Tibial artery (tissue), 4 donors: ENCODE data around the gene CYP27A1.

Experiments used
- DNase-seq, 2 donors: peaks; one replicate each; pipeline ENCODE4 v3.0.0-alpha.2; 2019
- H3K27ac ChIP-seq, 2 donors: fragments of 200-600 bp; sonication (generic) in 1 of 2; 1 replicate in 1 of 2; 2 replicates in 1 of 2; pipeline ENCODE4 v1.5.1; 2018 to 2019; ENCODE audit warnings: mild to moderate bottlenecking in 1 of 2
- H3K27me3 ChIP-seq, 2 donors: fragments of 200-600 bp; sonication (generic) in 1 of 2; one replicate each; pipeline versions ENCODE4 v1.5.1 to v1.6.0; 2016 to 2019
- H3K36me3 ChIP-seq, 3 donors: fragments of 200-600 bp; sonication (generic) in 2 of 3; one replicate each; pipeline ENCODE4 v1.5.1; 2016 to 2019; ENCODE audit warnings: mild to moderate bottlenecking in 2 of 3
- H3K4me1 ChIP-seq, 4 donors: fragments of 200-600 bp; sonication (generic) in 2 of 4; 1 replicate in 3 of 4; 2 replicates in 1 of 4; pipeline ENCODE4 v1.5.1; 2016 to 2019
- H3K4me3 ChIP-seq, 2 donors: fragments of 200-600 bp; sonication (generic) in 1 of 2; 1 replicate in 1 of 2; 2 replicates in 1 of 2; pipeline ENCODE4 v1.5.1; 2018 to 2019; ENCODE audit warnings: mild to moderate bottlenecking in 2 of 2
- H3K9me3 ChIP-seq, 3 donors: fragments of 200-600 bp; sonication (generic) in 1 of 3; one replicate each; pipeline ENCODE4 v1.5.1; 2016 to 2019
- intact Hi-C: fragments of 100-400 bp; cut with DNase I; formaldehyde crosslinking; loops from one replicate; pipeline ENCODE4 v1.15.0; 2023; ENCODE audit warnings: low total_unique reads
- TF ChIP-seq, protein P1 (sequence below), 2 experiments: fragments of 200-600 bp in 1 of 2; fragments of 450-650 bp in 1 of 2; IDR thresholded peaks; one replicate each; pipeline ENCODE4 v1.5.1; 2017 to 2019; ENCODE audit warnings: antibody characterized with exemption in 2 of 2, mild to moderate bottlenecking in 1 of 2, moderate library complexity in 1 of 2

CYP27A1 gene

GRCh38 chr2:218798767-218799504 is 17.0 kb downstream of the CYP27A1 start:
- Histone ChIP-seq H3K4me1 (no peaks in the 10 kb centered on the region), H3K27me3 (no peaks in the 10 kb centered on the region), H3K4me3 (no peak overlapping the region), H3K27ac (no peak overlapping the region), H3K9me3 (no peaks in the 10 kb centered on the region), H3K36me3 (no peaks in the 10 kb centered on the region)
- TF ChIP-seq, protein P1, sequence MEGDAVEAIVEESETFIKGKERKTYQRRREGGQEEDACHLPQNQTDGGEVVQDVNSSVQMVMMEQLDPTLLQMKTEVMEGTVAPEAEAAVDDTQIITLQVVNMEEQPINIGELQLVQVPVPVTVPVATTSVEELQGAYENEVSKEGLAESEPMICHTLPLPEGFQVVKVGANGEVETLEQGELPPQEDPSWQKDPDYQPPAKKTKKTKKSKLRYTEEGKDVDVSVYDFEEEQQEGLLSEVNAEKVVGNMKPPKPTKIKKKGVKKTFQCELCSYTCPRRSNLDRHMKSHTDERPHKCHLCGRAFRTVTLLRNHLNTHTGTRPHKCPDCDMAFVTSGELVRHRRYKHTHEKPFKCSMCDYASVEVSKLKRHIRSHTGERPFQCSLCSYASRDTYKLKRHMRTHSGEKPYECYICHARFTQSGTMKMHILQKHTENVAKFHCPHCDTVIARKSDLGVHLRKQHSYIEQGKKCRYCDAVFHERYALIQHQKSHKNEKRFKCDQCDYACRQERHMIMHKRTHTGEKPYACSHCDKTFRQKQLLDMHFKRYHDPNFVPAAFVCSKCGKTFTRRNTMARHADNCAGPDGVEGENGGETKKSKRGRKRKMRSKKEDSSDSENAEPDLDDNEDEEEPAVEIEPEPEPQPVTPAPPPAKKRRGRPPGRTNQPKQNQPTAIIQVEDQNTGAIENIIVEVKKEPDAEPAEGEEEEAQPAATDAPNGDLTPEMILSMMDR (IDR thresholded peaks at IDR 0.05) = no peak
- intact Hi-C loops = no loop called here
- DNase-seq = no peak

- DNase-seq = no peak
- H3K27me3 ChIP-seq = no peaks in the 10 kb centered on the region
- H3K4me3 ChIP-seq = no peak overlapping the region
- H3K4me1 ChIP-seq = peaks cover 0 to under 1% (median under 1%) of the 10 kb centered on the region in 4 donors
- no peak overlapping the region for H3K27ac ChIP-seq
- H3K9me3 ChIP-seq = peaks cover 0 to 4% (median 0%) of the 10 kb centered on the region in 3 donors
- intact Hi-C loops = no loop called here
- TF ChIP-seq, protein P1 (IDR thresholded peaks at IDR 0.05) = no peak
- no peaks in the 10 kb centered on the region for H3K36me3 ChIP-seq
Measured at GRCh38 chr2:218799990-218800389, 18.0 kb downstream of the CYP27A1 start.

DNA sequence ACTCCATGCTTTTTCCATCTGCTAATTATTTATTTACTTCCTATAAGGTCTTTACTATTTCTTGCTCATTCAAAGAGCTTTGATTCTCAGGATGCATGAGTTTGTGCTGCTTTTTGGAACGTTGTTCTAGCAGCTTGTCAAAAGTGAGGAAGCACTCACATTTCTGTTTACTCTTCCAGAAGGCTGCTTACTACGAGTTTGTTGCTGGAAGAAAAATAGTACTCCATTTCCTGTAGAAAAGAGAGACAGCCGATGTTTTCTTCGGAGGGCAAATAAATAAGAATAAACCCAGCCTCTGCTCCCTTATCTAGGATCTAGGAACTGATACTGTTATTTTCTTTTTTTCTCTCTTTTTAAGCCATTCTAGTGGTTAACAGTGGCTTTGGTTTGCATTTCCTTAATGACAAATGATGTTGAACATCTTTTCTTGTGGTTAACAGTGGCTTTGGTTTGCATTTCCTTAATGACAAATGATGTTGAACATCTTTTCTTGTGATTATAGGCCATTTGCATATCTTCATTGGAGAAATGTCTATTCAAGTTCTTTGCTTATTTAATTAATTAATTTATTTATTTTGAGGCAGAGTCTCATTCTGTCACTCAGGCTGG is 20.5 kb downstream of the CYP27A1 start:
- Histone ChIP-seq H3K27ac (no peak overlapping the region), H3K9me3 (peaks cover 0 to 4% (median 0%) of the 10 kb centered on the region in 3 donors), H3K27me3 (no peaks in the 10 kb centered on the region), H3K4me3 (no peak overlapping the region), H3K4me1 (peaks cover 0 to 23% (median 14%) of the 10 kb centered on the region in 4 donors), H3K36me3 (no peaks in the 10 kb centered on the region)
- DNase-seq = no peak
- TF ChIP-seq, protein P1 (IDR thresholded peaks at IDR 0.05) = no peak
- intact Hi-C loops = no loop called here

DNA sequence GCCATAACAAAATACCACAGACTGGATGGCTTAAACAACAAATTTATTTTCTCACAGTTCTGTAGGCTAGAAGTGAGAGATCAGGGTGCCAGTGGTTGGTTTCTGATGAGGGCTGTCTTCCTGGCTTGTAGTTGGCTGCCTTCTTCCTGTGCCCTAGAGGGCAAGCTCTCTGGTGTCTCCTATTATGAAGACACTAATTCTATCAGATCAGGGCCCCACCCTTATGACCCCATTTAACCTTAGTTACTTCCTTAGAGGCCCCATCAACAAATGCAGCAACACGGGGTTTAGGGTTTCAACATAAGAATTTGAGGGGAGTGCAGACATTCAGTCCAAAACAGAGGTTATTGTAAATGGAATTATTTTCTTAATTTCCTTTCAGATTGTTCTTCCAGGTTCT is 22.9 kb downstream of the CYP27A1 start:
- intact Hi-C loops = no loop called here
- no peak overlapping the region for H3K4me3 ChIP-seq
- TF ChIP-seq, protein P1 (IDR thresholded peaks at IDR 0.05) = no peak
- no peak for DNase-seq
- peaks cover 0 to 4% (median 0%) of the 10 kb centered on the region in 3 donors for H3K9me3 ChIP-seq
- peaks cover 0 to 4% (median 0%) of the 10 kb centered on the region in 3 donors for H3K36me3 ChIP-seq
- H3K27me3 ChIP-seq = no peaks in the 10 kb centered on the region
- peak overlapping the region in 1 of 2 donors; percentile 72 for H3K27ac ChIP-seq
- H3K4me1 ChIP-seq = peaks cover 0 to 25% (median 15%) of the 10 kb centered on the region in 4 donors

GRCh38 chr2:218805627-218806026 is 23.7 kb downstream of the CYP27A1 start:
- intact Hi-C loops = no loop called here
- Histone ChIP-seq H3K27me3 (no peaks in the 10 kb centered on the region), H3K9me3 (peaks cover 0 to 4% (median 0%) of the 10 kb centered on the region in 3 donors), H3K4me1 (peaks cover 0 to 25% (median 15%) of the 10 kb centered on the region in 4 donors), H3K4me3 (peak overlapping the region in 1 of 2 donors; percentile 4), H3K36me3 (peaks cover 0 to 4% (median 0%) of the 10 kb centered on the region in 3 donors), H3K27ac (peak overlapping the region; percentile 72 to 79)
- DNase-seq = no peak
- TF ChIP-seq, protein P1 (IDR thresholded peaks at IDR 0.05) = no peak
